Breast epithelium (tissue), 3 donors: Measurements from ENCODE around the gene MPP3.

Experiments
- POLR2AphosphoS5 ChIP-seq, 3 donors: sonication (generic); formaldehyde crosslinking; IDR thresholded peaks; one replicate each; pipeline ENCODE4 v1.6.1; 2017; ENCODE audit warnings: antibody characterized with exemption in 3 of 3
- TF ChIP-seq, protein P1 (sequence below), 3 donors: fragments of 450-650 bp; IDR thresholded peaks; one replicate each; pipeline ENCODE4 v1.5.1; 2016 to 2017; ENCODE audit warnings: antibody characterized with exemption in 3 of 3, mild to moderate bottlenecking in 3 of 3, moderate library complexity in 3 of 3

DNA sequence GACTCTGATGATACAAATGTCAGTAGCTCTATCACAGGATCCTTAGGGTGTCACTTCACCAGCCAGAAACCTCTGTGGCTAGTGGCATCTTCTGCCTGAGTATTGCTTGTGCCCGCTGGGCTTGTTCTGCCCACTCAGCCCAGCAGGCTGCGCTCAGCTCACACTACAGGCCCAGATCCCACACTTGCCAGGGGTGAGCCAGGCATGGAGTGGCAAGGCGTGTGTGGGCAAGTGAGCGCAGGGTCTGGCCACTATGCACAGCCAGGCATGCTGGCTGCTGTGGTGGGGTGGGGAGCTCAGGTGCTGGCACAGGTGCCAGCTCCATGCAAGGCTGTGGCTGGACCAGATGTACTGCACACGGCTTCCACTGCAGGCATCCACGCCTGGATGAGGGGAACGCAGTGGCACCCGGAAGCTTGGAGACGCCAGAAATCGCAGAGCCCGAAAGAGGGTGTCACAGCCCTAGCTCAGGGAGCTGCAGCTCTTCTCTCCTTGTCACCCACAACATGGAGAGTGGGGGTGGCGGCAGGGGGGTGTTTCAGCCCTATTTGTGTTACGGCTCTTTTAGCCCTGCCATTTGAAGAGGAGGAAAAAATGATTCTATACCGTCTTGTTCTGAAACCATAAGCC lies 42.5 kb downstream of the MPP3 start:
- TF ChIP-seq POLR2AphosphoS5 (IDR thresholded peaks at IDR 0.05) = peak in 1 of 3 donors; percentile 26
- TF ChIP-seq, protein P1, sequence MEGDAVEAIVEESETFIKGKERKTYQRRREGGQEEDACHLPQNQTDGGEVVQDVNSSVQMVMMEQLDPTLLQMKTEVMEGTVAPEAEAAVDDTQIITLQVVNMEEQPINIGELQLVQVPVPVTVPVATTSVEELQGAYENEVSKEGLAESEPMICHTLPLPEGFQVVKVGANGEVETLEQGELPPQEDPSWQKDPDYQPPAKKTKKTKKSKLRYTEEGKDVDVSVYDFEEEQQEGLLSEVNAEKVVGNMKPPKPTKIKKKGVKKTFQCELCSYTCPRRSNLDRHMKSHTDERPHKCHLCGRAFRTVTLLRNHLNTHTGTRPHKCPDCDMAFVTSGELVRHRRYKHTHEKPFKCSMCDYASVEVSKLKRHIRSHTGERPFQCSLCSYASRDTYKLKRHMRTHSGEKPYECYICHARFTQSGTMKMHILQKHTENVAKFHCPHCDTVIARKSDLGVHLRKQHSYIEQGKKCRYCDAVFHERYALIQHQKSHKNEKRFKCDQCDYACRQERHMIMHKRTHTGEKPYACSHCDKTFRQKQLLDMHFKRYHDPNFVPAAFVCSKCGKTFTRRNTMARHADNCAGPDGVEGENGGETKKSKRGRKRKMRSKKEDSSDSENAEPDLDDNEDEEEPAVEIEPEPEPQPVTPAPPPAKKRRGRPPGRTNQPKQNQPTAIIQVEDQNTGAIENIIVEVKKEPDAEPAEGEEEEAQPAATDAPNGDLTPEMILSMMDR (IDR thresholded peaks at IDR 0.05) = peak; percentile 12 to 67 (median 40)
